ENCODE data around the gene SLC49A4.
"Not testable (repeated sequence)": the region's sequence is repeated elsewhere in the genome, so short reads cannot be mapped to it uniquely, and the experiment has no call there.

SLC49A4 gene, protein sequence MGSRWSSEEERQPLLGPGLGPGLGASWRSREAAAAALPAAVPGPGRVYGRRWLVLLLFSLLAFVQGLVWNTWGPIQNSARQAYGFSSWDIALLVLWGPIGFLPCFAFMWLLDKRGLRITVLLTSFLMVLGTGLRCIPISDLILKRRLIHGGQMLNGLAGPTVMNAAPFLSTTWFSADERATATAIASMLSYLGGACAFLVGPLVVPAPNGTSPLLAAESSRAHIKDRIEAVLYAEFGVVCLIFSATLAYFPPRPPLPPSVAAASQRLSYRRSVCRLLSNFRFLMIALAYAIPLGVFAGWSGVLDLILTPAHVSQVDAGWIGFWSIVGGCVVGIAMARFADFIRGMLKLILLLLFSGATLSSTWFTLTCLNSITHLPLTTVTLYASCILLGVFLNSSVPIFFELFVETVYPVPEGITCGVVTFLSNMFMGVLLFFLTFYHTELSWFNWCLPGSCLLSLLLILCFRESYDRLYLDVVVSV

DNA sequence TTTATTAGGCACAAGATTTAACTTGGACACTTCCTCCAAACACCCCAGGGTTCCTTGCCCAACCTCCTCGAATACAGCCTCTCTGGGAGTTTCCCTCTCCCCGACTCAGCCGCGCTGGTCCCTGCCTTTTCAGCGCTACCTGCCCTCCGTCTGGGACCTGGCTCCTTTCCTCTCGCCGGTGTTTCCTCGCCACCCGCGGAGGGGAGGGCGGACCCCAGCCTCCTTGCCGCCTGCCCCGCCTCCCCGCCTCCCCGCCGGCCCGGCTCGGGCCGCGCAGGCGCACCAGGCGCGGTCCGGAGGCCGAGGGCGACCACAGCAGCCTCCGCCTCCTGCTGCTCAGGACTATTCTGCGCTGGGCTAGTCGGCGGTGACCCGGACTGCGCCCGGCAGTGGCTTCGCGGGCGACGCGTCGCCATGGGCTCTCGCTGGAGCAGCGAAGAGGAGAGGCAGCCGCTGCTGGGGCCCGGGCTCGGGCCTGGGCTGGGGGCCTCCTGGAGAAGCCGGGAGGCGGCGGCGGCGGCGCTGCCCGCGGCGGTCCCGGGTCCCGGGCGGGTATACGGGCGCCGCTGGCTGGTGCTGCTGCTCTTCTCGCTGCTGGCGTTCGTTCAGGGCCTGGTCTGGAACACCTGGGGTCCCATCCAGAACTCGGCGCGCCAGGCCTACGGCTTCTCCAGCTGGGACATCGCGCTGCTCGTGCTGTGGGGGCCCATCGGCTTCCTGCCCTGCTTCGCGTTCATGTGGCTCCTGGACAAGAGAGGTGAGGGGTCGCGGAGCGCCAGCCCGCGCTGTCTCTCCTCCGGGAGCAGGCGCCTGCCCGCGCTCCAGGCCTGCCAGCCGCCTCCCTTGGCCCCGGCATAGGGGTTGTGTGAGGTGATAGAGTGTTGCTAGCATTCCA lies at the start of gene SLC49A4:
Gene SLC49A4 (plus strand): TSS at position 291 of the 895 bp plus-strand sequence. CDS start 124 bp downstream, at position 415.
- no peak for DNase-seq

DNA sequence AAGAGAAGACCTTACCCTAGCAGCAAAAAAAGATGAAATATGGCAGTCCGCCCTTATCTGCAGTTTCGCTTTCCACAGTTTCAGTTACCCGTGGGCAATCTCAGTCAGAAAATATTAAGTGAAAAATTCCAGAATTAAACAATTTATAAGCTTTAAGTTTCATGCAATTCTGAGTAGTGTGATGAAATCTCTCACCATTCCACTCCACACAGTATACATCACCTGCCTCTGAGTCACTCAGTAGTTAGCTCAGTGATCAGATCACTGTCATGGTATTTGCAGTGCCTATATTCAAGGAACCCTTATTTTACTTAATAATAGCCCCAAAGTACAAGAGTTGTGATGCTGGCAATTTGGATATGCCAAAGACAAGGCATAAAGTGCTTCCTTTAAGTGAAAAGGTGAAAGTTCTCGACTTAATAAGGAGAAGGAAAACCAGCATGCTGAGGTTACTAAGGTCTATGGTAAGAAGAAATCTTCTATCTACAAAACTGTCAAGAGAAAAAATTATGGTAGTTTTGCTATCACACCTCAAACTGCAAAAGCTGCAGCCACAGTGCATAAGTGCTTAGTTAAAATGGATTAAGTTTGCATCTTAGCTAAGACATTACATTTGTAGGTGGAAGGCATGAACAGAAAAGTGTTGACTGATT lies 49.4 kb upstream of the SLC49A4 start:
- DNase-seq = no peak

- DNase-seq = not testable (repeated sequence)
Measured at GRCh38 chr3:122747295-122747694, 47.6 kb upstream of the SLC49A4 start.

GRCh38 chr3:122748347-122748746 lies 46.5 kb upstream of the SLC49A4 start:
- DNase-seq = no peak

DNA sequence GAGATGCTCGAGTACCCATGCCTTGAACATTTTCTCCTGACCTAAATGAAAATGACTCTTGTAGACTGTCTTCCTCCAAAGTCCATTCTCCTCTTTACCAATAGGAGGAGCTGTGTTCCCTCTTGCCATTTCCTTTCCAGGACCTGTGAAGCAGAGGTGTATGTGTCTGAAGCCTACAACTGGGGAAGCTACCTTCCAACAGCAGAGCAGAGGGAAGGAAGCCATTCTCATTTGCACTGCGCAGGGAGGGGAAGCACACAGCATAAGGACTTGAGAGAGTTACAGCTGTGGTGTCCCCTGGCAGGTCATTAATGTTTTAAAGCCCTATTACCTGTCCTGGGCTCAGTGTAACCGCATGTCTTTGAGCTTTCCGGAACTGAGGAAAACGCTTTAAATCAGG lies 39.9 kb upstream of the SLC49A4 start:
- no peak for DNase-seq

DNA sequence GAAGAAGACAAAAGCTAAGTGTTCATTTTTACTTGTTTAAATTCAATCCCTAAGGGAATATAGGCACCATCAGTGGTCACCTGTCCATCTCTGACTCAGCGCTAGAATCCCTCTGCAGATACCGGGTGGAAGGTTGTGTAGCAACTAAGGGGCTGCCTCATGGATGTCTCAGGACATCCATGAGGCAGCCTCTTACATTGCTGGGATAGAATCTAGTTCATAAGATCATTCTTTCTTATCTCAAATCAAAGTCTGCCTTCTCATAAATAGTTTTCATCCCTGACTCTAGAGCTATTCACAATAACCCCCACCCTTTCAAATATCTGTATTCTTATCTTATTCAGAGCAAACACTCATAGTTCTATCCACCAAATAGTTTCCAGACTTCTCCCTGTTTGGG lies 39.4 kb upstream of the SLC49A4 start:
- no peak for DNase-seq

DNA sequence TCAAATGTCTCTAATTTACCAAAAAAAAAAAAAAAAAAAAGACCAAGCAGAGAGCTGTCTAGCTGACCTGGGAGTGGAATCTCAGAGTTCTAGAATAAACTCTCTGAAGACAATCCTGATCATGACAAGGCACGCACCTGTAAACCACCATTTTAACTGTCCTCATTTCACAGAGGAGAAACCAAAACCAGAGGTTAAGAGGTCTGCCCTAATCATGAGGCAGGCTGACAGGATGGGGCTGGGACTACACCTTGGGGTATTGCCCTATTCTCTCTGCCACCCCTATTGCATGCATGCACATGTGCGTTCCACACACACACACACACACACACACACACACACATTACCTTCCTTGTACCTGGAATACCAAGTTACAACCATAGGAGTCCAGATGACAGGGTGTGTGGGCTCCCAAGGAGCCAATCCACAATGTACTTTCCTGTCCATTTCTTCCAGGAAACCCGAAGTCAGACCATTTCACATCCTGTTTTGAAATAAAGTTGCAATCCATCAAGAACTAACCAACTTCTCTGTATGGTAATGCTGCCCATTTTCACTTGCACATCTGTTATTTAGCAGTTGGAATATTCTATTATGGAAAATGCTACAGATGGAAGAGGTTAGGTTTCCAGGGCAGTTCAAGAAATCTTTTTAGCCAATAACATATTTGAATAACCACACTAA lies 35.9 kb upstream of the SLC49A4 start:
- DNase-seq = no peak

DNA sequence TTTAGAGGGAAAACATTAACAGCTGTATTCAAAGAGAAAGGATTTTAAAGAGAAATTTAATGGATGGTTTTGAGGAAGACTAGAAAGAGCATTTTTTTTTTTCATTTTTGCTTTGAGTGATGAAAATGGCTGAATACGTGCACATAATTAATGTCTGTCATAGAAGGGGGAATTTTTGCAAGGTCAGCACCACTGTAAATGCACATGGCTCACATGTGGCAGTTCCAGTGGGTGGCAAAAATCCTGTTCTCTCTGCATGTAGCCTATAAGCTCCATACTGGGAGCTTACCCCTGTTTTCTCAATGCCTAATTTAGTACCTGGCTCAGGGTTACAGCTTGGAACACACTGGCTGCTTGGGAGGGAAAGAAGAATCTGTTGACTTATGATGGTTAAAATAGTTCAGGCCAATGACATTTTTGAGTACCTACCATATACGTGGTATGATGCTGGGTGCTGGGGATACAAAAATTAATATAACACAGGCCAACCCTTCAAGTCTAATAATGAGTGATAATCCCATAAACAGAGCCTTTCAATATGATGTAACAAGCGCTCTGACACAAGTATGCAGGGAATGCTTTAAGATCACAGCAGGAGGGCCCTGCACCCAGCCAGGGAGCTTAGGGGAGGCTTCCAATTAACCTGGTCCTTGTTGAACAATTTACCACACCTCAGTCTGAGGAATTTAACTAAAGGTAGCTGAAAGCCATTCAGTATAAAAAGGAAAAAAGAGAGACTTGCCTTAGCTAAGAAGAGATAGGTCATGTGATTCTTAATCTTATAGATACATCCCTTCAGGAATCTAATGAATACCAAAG lies 34.2 kb upstream of the SLC49A4 start:
- no peak for DNase-seq

GRCh38 chr3:122766430-122766829 lies 28.4 kb upstream of the SLC49A4 start:
- DNase-seq = no peak

DNA sequence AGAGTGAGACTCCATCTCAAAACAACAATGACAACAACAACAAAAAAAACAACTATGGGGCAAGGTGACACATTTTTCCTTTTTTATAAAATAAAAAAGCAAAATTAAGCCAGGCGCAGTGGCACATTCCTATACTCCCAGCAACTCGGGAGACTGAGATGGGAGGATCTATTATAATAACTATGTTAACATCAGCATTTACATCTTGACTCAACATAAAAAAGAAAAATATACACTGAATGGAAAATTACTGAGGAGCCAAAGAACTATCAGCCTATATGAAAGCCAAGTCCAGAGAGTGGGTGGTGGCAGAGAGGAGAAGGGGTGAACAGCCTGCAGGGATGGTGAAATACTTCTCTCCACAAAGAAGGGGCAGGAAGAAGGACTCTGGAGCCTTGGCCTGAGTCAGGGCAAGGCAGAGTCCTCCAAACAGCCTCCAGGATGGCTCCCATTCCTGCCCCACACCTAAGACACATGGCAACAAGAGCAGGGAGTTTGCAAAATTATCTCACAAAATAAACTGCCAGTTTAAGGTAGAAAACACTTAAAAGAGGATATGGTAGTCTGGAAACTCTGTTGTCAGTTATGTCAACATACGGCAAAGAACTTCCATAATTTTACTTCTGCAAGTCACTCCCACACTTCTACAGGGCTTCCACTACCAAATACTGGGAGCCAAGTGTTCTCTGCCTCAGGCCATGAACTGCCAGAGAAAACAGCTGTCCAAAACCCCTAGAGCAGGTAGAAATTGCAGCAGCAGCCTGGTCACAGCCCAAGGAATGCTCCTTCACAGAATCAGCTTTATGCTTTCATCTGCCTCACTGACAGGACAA lies 27.1 kb upstream of the SLC49A4 start:
- DNase-seq = no peak

DNA sequence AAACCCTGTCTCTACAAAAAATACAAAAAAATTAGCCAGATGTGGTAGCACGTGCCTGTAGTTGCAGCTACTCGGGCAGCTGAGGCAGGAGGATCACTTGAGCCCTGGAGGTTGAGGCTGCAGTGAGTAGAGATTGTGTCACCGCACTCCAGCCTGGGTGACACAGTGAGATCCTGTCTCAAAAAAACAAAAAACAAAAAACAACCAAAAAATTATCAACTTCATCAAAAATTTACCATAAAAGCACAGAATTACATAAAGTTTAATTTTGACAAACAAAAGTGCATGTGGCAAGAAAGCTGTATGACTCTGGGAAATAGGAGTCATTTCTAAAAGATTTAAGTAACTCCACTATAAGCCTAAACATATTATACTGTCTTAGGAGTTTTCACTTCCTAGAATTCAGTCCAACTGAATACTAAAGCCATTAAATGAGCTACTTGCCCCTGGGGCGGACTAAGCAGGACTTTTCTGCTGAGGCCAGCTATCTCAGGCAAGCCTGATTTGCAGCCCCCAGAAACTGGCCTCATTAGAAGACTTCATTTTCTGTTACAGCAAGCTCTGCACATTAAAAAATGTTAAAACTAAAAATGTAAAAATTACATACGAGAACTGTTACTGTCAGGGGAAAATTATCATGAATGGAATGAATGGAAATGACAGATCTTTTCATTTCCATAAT lies 24.2 kb upstream of the SLC49A4 start:
- DNase-seq = no peak

DNA sequence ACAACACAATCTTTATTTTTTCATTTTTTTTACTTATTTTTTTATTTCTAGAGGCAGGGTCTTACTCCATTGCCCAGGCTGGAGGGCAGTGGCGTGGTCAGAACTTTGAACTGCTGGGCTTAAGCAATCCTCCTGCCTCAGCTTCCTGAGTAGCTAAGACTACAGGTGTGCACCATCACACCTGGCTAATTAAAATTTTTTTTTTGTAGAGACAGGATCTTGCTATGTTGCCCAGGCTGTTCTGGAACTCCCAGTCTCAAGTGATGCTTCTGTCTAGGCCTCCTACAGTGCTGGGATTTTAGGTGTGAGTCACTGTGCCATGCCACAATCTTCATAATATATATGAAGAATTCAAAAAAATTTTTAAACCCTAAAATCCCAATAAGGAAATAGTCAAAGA lies 22.0 kb upstream of the SLC49A4 start:
- DNase-seq = no peak

DNA sequence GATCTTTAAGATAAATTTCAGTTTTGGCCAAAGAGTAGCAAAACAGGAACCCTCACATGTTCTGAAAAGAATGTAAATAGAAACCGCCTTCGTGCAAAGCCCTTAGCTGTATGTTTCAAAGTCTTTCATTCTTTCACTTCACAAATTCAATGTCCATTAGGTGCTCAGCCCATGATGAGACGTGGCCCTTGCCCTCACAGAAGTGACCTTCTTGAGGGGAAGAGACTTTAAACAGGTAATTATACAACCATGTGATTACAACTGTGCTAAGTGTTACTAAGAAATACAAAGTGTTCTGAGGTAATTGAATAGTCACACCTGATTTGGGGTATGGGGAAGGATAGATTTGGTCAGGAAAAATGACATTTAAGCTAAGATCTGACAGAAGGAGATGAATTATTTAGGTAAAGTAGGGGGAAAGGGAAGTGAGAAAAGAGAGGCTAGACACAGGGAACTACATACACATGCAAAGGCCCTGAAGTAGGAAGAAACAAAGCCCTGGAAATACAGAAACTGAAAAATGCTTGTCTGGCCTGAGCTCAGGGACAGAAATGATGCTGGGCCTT lies 20.8 kb upstream of the SLC49A4 start:
- DNase-seq = no peak

GRCh38 chr3:122774564-122774963 lies 20.3 kb upstream of the SLC49A4 start:
- DNase-seq = no peak

- DNase-seq = no peak
Measured at GRCh38 chr3:122776675-122777468, 18.0 kb upstream of the SLC49A4 start.

- no peak for DNase-seq
Measured at GRCh38 chr3:122777563-122777962, 17.3 kb upstream of the SLC49A4 start.

DNA sequence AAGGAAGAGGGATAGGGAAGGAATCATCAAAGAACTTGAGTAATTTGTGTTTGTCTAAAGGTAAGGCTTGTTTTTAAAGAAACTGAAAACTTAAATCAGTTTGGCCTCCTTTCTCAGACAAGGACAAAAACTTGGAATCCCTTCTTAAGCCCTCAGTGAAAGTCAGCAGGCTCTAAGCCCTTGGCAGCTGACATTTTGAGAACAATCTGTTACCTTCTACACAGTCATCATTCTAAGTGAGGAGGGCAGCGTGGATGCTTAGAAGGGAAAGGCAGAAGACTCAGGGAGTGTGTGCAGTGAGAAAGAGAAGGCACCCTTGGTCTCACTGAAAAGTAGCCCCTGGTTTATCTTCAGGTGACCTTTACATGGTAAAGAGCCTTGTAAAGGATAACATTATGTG lies 12.1 kb upstream of the SLC49A4 start:
- DNase-seq = no peak

DNA sequence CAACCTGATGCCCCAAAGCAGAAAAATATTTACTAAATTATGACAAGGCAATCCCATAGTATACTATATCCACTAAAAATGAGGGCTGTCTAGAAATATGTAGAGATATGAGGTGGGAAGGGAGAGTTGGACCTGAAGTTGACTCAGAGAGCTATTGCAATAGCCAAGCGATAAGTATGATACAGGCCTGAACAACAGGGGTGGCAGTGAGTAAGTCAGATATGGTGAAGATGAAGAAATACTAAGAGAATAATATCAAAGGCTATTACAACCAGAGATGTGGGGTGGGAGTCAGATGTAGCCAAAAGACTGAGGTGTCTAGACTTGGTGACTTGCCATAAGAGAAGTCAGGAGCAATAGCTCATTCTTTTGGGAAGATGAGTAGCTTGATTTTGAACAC lies 10.4 kb upstream of the SLC49A4 start:
- DNase-seq = no peak

DNA sequence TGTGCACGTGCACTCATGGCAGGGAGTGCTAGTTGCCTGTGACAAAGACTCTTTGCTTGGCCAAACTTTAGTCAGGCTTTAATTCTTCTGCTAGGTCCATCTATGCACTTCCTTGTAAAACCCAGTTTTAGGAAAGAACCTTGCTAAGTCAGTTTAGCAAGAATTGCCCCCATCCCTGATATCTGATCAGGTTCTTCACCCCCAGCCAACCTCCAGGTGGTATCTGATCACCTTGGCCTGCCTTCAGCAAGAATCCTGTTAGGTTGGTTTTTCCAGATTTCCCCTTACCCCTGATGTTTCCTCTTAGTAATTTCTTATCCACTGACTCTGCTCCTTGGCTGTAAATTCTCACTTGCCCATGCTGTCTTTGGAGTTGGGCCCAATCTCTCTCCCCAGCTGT lies 9.6 kb upstream of the SLC49A4 start:
- no peak for DNase-seq
